Activated T-cell treated with anti-CD3 and anti-CD28 coated beads, Interleukin-2, amount 50 U/mL, for 72 hours (primary cell): Measurements from ENCODE around the gene NUP214. TPM values are rescaled to one million over a fixed set of nuclear protein-coding genes. Genes with fewer than 3 reads are reported as not detected.
A peak's percentile ranks its signal among the peaks of the same experiment; 100 is the strongest.

Experiments
- ATAC-seq, 2 donors: fragments of 150-1000 bp; cut with Tn5 transposase; replicated peaks in 1 of 2; 2 replicates each; pipeline ENCODE4 v1.10.0; 2021; ENCODE audit warnings: moderate library complexity in 2 of 2, mild to moderate bottlenecking in 1 of 2
- DNase-seq, 2 donors: peaks; one replicate each; pipeline ENCODE4 v3.0.0; 2021 to 2022; ENCODE audit warnings: mixed read lengths in 1 of 2
- H3K27ac Mint-ChIP-seq: one replicate; pipeline ENCODE4 v1.8.0; 2022; ENCODE audit warnings: mild to moderate bottlenecking, moderate library complexity, mixed read lengths
- H3K27me3 Mint-ChIP-seq: one replicate; pipeline ENCODE4 v1.8.0; 2022; ENCODE audit warnings: low read depth, mixed read lengths
- H3K36me3 Mint-ChIP-seq, 2 donors: one replicate each; pipeline ENCODE4 v1.8.0; 2022; ENCODE audit warnings: mixed read lengths in 2 of 2, mild to moderate bottlenecking in 1 of 2; ENCODE audit not compliant: insufficient read depth in 2 of 2
- H3K4me1 Mint-ChIP-seq: one replicate; pipeline ENCODE4 v1.8.0; 2022; ENCODE audit warnings: low read depth, mixed read lengths
- H3K4me3 Mint-ChIP-seq, 2 donors: one replicate each; pipeline ENCODE4 v1.8.0; 2022; ENCODE audit warnings: mild to moderate bottlenecking in 2 of 2, mixed read lengths in 2 of 2, moderate library complexity in 2 of 2
- H3K9me3 Mint-ChIP-seq, 2 donors: one replicate each; pipeline ENCODE4 v1.8.0; 2022; ENCODE audit warnings: mixed read lengths in 2 of 2
- total RNA-seq, 2 donors: library from RNA; stranded (reverse); gene quantifications; one replicate each; pipeline ENCODE4 v1.2.3, GENCODE V29; 2022

The NUP214 gene
- total RNA-seq, 2 donors from 2014 or later: 67.6 to 78.5 TPM

DNA sequence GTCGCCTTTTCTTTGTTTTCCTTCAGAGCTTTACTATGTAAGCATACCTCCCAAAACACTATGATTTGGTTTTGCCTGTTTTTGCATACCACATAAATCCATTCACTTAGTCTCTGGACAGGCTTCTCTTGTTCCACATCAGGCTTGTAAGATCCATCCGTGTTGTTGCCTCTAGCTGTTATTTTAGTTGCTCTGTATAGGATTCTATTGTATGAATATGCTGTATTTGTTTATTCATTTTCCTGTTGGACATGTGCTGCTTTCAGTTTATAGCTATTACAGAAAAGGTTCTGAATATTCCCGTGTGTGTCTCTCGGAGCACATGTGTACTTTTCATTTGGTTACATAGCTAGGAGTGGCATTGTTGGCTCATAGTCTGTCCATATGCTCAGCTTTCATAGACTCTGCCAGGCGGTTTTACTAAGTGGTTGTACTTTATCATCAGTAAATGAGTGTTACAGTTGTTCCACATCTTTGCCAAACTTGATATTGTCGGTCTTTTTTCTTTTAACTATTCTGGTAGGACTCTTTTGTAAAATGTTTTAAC, 41.8 kb downstream of the NUP214 start:
- H3K4me1 Mint-ChIP-seq: no peaks in the 10 kb centered on the region
- no peak overlapping the region for H3K4me3 Mint-ChIP-seq
- peaks cover 10 to 23% of the 10 kb centered on the region in 2 donors for H3K36me3 Mint-ChIP-seq

DNA sequence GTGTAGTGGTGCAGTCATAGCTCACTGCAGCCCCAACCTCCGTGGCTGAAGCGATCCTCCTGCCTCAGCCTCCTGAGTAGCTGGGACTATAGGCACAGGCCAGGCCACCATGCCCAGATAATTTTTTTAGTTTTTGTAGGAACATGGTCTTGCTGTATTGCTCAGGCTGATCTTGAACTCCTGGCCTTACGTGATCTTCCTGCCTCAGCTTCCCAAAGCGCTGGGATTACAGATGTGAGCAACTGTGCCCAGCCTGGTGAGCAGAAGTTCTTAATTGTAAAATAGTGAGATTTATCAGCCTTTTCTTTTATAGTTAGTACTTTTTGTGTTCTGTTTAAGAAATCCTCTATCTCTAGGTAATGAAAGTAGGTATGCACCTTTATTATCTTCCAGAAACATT, 42.5 kb downstream of the NUP214 start:
- no peak for DNase-seq
- Mint-ChIP-seq H3K36me3 (peaks cover 10 to 20% of the 10 kb centered on the region in 2 donors), H3K27me3 (no peaks in the 10 kb centered on the region), H3K27ac (no peak overlapping the region), H3K4me3 (no peak overlapping the region), H3K4me1 (no peaks in the 10 kb centered on the region), H3K9me3 (no peaks in the 10 kb centered on the region)
- ATAC-seq: no peak

More for the DNA sequence above, 41.8 kb downstream of the NUP214 start:
- H3K27me3 Mint-ChIP-seq: no peaks in the 10 kb centered on the region
- H3K27ac Mint-ChIP-seq: no peak overlapping the region
- H3K9me3 Mint-ChIP-seq: no peaks in the 10 kb centered on the region
- ATAC-seq (no peak), DNase-seq (no peak)

DNA sequence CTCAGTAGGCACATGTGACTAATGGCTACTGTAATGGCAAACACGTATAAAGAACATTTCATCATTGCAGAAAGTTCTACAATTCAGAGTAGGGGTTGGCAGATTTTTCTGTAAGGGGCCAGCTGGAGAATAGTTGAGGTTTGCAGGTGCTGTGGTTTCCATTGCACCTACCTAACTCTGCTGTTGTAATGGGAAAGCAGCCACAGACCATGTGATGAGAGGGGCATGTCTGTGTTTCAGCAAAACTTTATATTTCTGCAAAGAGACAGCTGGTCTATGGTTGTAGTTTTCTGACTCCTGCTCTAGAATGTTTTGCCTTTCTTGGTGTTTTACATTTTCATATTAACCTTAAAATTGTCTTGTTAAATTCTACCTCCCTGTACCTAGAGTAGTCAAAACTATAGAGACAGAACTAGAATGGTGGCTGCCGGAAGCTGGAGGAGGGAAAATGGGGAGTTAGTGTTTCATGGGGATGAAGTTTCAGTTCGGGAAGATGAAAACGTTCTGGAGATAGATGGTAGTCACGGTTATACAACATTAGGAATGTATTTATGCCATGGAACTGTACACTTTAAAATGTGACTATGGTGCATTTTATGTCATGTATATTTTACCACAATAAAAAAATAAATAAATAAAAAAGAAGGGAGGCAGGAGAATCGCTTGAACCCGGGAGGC, 44.3 kb downstream of the NUP214 start:
- peaks cover 4 to 13% of the 10 kb centered on the region in 2 donors for H3K36me3 Mint-ChIP-seq
- no peaks in the 10 kb centered on the region for H3K27me3 Mint-ChIP-seq
- no peaks in the 10 kb centered on the region for H3K9me3 Mint-ChIP-seq
- ATAC-seq (no peak), DNase-seq (no peak)
- no peak overlapping the region for H3K4me3 Mint-ChIP-seq
- peak overlapping the region; percentile 1 for H3K27ac Mint-ChIP-seq
- no peaks in the 10 kb centered on the region for H3K4me1 Mint-ChIP-seq

DNA sequence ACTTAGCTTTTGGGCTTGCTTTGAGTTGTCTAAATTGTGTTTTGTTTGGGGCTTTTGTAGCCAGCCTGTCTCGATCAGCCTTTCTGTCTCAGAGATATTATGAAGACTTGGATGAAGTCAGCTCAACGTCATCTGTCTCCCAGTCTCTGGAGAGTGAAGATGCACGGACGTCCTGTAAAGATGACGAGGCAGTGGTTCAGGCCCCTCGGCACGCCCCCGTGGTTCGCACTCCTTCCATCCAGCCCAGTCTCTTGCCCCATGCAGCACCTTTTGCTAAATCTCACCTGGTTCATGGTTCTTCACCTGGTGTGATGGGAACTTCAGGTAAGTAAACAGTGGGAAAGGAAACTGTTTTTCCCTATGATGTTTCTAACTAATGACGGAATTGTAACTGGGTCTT, 48.6 kb downstream of the NUP214 start:
- peaks cover 4% of the 10 kb centered on the region for H3K4me1 Mint-ChIP-seq
- H3K4me3 Mint-ChIP-seq: no peak overlapping the region
- no peaks in the 10 kb centered on the region for H3K27me3 Mint-ChIP-seq
- H3K9me3 Mint-ChIP-seq: no peaks in the 10 kb centered on the region
- H3K27ac Mint-ChIP-seq: no peak overlapping the region
- ATAC-seq: no peak
- peaks cover 10 to 19% of the 10 kb centered on the region in 2 donors for H3K36me3 Mint-ChIP-seq
- DNase-seq: no peak

DNA sequence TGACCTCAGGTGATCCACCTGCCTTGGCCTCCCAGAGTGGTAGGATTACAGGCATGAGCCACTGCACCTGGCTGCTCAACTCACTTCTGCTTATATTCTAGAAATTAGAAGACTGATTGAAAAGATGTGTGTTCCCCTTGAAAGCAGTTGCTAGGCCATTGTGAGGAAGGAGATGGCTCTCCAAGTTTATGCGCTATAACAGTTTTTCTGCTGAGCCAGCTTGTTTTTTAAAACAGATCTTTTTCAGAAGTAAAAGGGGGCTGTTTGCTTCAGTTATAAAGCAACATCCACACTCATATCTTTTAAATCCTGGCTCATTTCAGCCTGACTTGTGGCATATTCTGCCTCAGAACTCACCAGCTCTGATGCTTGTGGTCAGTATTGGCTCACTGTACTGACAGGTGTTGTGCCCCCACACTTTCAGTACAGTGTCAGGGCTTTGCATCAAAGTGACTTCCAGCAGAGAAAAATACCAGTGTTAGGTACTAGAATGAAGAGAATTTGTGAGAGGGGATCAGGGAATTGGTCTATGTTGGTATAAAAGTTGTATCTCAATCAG, 49.4 kb downstream of the NUP214 start:
- no peaks in the 10 kb centered on the region for H3K27me3 Mint-ChIP-seq
- H3K36me3 Mint-ChIP-seq: peaks cover 11 to 23% of the 10 kb centered on the region in 2 donors
- no peak overlapping the region for H3K4me3 Mint-ChIP-seq
- H3K4me1 Mint-ChIP-seq: peaks cover 4% of the 10 kb centered on the region
- DNase-seq: peak; percentile 30 to 37
- ATAC-seq: peak; percentile 86 to 88
- no peaks in the 10 kb centered on the region for H3K9me3 Mint-ChIP-seq
- no peak overlapping the region for H3K27ac Mint-ChIP-seq

DNA sequence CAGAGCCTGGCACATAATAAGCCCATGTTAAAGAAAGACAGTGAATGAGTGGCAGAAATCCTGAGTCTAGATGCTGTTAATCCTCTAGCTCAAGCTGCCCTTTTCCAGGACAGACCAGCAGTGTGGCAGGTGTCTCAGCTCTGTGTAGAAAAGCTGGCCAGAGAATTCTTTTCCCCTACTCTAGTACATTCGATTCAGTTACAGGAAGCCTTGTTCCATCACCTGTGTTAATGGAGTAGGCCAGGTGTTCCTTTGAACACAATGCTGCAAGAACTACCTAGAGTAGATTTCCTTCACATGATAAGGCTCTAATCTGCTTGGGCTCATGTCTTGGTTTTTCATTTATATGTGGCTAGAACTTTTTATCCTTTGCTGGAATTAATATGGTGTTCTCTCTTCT, 52.5 kb downstream of the NUP214 start:
- DNase-seq (no peak), ATAC-seq (peak in 1 of 2 donors; percentile 14)
- Mint-ChIP-seq H3K36me3 (peaks cover 9 to 22% of the 10 kb centered on the region in 2 donors), H3K4me3 (no peak overlapping the region), H3K4me1 (peaks cover 10% of the 10 kb centered on the region), H3K9me3 (no peaks in the 10 kb centered on the region), H3K27ac (no peak overlapping the region), H3K27me3 (no peaks in the 10 kb centered on the region)

DNA sequence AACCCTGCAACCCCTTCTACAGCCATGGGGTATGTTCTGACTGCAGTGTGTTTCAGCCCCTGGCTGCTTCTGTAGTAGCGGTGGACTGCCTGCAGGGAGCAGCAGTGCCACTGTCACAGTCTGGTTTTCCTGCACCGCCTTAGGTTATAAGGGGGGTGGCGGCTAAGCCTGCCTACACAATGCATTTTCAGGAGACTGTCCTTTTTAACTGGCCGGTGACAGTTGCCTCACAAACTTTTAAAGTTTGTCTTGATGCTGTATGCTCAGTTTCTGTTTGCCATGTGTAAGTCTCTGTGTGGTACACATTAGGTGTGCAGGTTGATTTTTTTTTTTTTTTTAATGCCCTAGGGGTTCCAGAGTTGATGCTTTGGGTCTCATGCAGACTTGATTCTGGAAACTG, 53.0 kb downstream of the NUP214 start:
- DNase-seq (peak; percentile 70 to 78), ATAC-seq (peak; percentile 87 to 89)
- peaks cover 9 to 22% of the 10 kb centered on the region in 2 donors for H3K36me3 Mint-ChIP-seq
- no peak overlapping the region for H3K4me3 Mint-ChIP-seq
- H3K4me1 Mint-ChIP-seq: peaks cover 10% of the 10 kb centered on the region
- H3K27me3 Mint-ChIP-seq: no peaks in the 10 kb centered on the region
- no peak overlapping the region for H3K27ac Mint-ChIP-seq
- no peaks in the 10 kb centered on the region for H3K9me3 Mint-ChIP-seq

DNA sequence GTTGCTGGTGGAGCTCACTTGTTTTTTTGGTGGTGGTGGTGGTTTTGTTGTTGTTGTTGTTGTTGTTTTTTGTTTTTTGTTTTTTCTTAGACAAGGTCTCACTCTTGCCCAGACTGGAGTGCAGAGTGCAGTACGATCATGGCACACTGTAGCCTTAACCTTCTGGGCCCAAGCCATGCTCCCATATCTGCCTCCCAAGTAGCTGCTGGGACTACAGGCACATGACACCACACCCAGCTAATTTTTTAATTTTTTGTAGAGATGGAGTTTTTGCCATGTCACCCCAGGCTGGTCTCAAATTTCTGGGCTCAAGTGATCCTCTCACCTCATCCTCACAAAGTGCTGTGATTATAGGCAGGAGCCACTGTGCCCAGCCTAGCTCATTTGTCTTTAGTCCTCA, 53.5 kb downstream of the NUP214 start:
- no peak overlapping the region for H3K4me3 Mint-ChIP-seq
- H3K27ac Mint-ChIP-seq: peak overlapping the region; percentile 69
- no peaks in the 10 kb centered on the region for H3K27me3 Mint-ChIP-seq
- ATAC-seq (no peak), DNase-seq (no peak)
- peaks cover 10% of the 10 kb centered on the region for H3K4me1 Mint-ChIP-seq
- H3K9me3 Mint-ChIP-seq: no peaks in the 10 kb centered on the region
- peaks cover 9 to 22% of the 10 kb centered on the region in 2 donors for H3K36me3 Mint-ChIP-seq

DNA sequence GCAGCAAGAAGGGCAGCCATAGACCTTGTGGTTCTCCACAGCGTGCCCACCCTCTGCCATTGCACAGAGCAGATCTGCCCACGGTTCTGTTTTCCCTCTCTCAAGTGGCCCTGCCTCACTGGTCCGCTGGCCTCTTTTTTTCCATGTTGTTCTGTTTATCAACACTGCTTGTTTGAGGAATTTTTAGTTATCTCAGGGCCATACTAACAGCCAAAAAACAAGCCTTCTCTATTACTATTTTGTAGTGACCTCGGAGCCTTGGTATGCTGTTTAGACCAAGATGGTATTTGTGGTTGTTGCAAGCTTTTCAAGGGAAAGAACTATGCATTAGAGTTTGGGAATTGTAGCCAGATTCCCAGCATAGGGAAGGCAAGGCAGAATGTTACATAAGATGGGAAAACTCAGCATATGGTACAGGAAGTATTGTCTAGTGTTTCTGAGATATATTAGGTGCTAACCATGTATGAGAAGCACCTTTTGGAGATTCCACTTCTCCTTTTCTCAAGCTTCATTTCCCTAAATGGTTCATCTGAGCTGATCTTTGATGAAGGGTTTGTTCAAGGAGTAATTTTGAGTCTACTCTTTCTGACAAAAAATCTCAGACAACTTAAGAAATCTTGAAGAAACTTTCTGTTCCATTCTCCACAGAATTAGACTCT, 54.3 kb downstream of the NUP214 start:
- H3K36me3 Mint-ChIP-seq: peaks cover 9 to 22% of the 10 kb centered on the region in 2 donors
- no peaks in the 10 kb centered on the region for H3K9me3 Mint-ChIP-seq
- DNase-seq (no peak), ATAC-seq (no peak)
- peaks cover 10% of the 10 kb centered on the region for H3K4me1 Mint-ChIP-seq
- no peak overlapping the region for H3K27ac Mint-ChIP-seq
- no peaks in the 10 kb centered on the region for H3K27me3 Mint-ChIP-seq
- no peak overlapping the region for H3K4me3 Mint-ChIP-seq

DNA sequence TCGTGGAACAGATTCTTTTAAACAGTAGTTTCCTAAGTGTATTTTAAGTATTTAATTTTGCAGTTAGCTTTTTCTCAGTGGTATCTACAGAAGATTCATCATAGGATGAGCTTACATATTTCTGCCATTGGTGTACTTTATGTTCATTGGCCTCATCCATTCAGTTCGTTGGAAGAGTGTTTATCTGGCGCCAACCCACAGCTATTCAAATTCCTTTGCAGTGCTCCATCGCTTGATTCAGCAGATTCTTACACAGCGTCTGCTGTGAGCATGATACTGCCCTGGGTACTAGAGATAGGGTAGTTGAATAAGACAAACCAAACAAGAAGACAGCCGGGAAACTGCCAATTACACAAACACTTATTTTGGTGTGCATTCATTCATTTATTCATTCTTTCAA, 55.1 kb downstream of the NUP214 start:
- H3K36me3 Mint-ChIP-seq: peaks cover 7 to 22% of the 10 kb centered on the region in 2 donors
- ATAC-seq (no peak), DNase-seq (no peak)
- H3K4me1 Mint-ChIP-seq: peaks cover 10% of the 10 kb centered on the region
- no peaks in the 10 kb centered on the region for H3K9me3 Mint-ChIP-seq
- H3K27me3 Mint-ChIP-seq: no peaks in the 10 kb centered on the region
- no peak overlapping the region for H3K4me3 Mint-ChIP-seq
- H3K27ac Mint-ChIP-seq: no peak overlapping the region

DNA sequence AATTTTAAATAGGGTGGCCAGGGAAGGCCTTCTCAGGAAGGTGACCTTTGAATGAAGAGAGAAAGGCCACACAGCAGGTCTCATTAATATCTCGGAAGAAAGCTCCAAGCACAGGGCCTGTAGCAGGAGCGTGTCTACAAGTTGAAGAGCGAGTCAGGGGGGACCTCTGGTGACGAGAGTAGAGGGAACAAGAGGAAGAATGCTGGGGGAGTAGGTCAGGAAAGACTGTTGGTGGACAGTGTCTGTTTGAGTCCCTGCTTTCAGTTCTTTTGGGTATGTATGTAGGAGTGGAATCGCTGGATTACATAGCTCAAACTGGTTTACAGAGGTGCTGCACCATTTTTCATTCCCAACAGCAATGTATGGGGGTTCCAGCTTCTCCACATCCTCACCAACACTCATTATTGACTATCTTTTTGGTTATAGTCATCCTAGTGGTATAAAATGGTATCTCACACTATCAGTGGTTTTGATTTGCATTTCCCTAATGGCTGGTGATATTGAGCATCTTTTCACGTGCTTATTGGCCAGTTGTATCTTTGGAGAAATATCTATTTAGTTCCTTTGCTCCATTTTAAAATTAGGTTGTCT, 55.8 kb downstream of the NUP214 start:
- no peaks in the 10 kb centered on the region for H3K9me3 Mint-ChIP-seq
- DNase-seq (no peak), ATAC-seq (no peak)
- H3K27me3 Mint-ChIP-seq: no peaks in the 10 kb centered on the region
- H3K36me3 Mint-ChIP-seq: peaks cover 7 to 22% of the 10 kb centered on the region in 2 donors
- peaks cover 10% of the 10 kb centered on the region for H3K4me1 Mint-ChIP-seq
- peak overlapping the region; percentile 2 for H3K27ac Mint-ChIP-seq
- H3K4me3 Mint-ChIP-seq: no peak overlapping the region

DNA sequence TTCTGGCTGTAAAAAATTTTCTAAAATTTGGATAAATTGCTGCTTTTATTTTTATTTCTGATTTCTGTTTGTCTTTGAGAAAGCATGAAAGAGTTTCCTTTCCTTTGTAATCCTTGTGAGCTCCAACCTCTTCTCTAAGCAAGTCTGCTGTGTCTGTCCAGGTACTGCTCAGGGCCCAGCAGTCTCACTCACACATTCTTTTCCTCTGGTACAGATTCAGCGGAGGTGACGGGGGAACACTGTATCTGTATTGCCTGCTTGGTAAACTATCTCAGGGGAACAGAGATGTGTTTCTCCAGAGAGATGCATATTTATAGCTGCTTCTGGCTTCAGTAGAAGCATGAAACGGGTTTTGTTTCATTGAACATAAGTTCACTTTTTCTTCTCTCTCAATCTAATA, 60.5 kb downstream of the NUP214 start:
- H3K4me1 Mint-ChIP-seq: peaks cover 3% of the 10 kb centered on the region
- H3K4me3 Mint-ChIP-seq: no peak overlapping the region
- H3K9me3 Mint-ChIP-seq: no peaks in the 10 kb centered on the region
- H3K27me3 Mint-ChIP-seq: no peaks in the 10 kb centered on the region
- H3K36me3 Mint-ChIP-seq: peaks cover under 1 to 18% of the 10 kb centered on the region in 2 donors
- ATAC-seq (no peak), DNase-seq (no peak)
- no peak overlapping the region for H3K27ac Mint-ChIP-seq

DNA sequence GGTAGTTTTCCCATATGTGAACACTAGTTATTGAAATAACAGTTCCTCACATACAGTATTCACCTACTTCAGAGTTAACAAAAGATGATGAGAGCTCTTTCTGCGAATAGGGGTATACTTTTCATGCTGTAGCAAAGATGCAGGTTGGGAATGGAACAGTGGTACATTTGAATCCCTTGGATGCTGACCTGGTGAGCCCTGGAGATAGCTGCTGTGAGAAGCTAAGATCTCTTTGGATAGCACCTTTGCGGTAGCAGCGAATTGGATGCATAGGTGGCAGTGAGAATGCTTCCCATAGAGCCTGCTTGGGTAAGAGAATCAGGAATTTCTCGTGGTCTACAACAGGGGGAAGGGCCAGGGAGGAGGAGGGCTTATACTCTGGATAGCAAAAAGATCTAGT, 61.2 kb downstream of the NUP214 start:
- Mint-ChIP-seq H3K9me3 (no peaks in the 10 kb centered on the region), H3K4me1 (no peaks in the 10 kb centered on the region), H3K4me3 (no peak overlapping the region), H3K27ac (no peak overlapping the region), H3K36me3 (peaks cover 0 to 18% of the 10 kb centered on the region in 2 donors), H3K27me3 (no peaks in the 10 kb centered on the region)
- ATAC-seq (no peak), DNase-seq (no peak)
